ENCODE results near the gene SLC25A33.

Gene SLC25A33

DNA sequence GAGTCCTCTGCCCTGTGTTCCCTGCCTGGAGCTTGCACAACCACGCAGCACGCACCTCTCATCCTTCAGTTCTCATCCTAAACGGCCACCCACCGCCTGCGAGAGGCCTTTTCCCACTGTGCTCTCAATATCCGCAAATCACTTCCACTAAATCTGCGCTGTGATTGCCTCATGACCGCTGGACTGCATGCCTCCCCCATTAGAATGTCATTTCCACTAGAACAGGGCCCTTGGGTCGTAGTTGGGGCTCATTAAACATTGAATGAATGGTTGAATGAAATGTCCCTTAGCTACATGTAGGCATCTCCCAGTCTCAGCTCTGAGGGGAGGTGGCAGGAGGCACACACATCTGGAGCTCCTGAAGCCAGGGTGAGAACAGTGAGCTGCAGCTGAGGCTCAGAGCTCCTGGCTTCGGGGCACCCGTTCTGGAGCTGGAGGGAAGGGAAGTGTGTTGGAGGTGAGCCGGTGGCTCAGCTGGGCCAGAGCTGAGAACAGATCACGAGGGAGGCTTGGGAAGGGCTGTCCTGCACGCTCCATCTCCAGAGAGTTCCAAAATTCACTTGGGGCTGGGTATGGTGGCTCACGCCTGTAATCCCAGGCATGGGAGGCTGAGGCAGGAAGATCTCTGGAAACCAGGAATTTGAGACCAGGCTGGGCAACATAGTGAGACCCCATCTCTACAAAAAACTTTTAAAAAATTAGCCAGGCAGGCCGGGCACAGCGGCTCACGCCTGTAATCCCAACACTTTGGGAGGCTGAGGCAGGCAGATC lies 79.8 kb downstream of the SLC25A33 start (continued):
- TF ChIP-seq, protein P1, sequence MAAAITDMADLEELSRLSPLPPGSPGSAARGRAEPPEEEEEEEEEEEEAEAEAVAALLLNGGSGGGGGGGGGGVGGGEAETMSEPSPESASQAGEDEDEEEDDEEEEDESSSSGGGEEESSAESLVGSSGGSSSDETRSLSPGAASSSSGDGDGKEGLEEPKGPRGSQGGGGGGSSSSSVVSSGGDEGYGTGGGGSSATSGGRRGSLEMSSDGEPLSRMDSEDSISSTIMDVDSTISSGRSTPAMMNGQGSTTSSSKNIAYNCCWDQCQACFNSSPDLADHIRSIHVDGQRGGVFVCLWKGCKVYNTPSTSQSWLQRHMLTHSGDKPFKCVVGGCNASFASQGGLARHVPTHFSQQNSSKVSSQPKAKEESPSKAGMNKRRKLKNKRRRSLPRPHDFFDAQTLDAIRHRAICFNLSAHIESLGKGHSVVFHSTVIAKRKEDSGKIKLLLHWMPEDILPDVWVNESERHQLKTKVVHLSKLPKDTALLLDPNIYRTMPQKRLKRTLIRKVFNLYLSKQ (tag by site-specific recombination; IDR thresholded peaks at IDR 0.05; ENCODE audit: borderline replicate concordance), result no peak
- TF ChIP-seq, protein P2, sequence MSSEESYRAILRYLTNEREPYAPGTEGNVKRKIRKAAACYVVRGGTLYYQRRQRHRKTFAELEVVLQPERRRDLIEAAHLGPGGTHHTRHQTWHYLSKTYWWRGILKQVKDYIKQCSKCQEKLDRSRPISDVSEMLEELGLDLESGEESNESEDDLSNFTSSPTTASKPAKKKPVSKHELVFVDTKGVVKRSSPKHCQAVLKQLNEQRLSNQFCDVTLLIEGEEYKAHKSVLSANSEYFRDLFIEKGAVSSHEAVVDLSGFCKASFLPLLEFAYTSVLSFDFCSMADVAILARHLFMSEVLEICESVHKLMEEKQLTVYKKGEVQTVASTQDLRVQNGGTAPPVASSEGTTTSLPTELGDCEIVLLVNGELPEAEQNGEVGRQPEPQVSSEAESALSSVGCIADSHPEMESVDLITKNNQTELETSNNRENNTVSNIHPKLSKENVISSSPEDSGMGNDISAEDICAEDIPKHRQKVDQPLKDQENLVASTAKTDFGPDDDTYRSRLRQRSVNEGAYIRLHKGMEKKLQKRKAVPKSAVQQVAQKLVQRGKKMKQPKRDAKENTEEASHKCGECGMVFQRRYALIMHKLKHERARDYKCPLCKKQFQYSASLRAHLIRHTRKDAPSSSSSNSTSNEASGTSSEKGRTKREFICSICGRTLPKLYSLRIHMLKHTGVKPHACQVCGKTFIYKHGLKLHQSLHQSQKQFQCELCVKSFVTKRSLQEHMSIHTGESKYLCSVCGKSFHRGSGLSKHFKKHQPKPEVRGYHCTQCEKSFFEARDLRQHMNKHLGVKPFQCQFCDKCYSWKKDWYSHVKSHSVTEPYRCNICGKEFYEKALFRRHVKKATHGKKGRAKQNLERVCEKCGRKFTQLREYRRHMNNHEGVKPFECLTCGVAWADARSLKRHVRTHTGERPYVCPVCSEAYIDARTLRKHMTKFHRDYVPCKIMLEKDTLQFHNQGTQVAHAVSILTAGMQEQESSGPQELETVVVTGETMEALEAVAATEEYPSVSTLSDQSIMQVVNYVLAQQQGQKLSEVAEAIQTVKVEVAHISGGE (tag by site-specific recombination; conservative IDR thresholded peaks at IDR 0.05; ENCODE audit: low read depth), result no peak
- TF ChIP-seq, protein P3, sequence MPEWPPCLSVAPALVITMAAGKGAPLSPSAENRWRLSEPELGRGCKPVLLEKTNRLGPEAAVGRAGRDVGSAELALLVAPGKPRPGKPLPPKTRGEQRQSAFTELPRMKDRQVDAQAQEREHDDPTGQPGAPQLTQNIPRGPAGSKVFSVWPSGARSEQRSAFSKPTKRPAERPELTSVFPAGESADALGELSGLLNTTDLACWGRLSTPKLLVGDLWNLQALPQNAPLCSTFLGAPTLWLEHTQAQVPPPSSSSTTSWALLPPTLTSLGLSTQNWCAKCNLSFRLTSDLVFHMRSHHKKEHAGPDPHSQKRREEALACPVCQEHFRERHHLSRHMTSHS (tag by site-specific recombination; IDR thresholded peaks at IDR 0.05), result no peak

DNA sequence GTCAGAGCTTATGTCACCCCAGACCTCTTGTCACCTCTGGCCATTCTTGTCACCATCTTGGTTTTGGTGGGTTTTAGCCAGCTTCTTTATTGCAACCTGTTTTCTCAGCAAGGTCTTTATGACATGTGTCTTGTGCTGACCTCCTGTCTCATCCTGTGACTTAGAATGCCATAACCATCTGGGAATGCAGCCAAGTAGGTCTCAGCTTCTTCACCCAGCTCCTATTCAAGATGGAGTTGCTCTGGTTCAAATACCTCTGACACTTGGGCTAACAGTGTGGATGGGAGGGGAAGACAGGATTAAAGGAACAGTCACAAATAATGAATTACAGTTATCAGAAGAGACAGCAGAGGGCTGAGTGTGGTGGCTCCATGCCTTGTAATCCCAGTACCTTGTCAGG lies 81.8 kb downstream of the SLC25A33 start:
- Histone ChIP-seq H3K27ac (ENCODE audit: extremely low read depth, low read depth, low read length) (no peak overlapping the region), H3K4me3 (ENCODE audit: low read depth, low read length) (no peak overlapping the region), H3K4me1 (ENCODE audit: control insufficient read depth, insufficient read depth, low read length) (no peaks in the 10 kb centered on the region), H3K36me3 (ENCODE audit: control insufficient read depth in 2 of 2, insufficient read depth in 1 of 2, low read length in 2 of 2) (no peaks in the 10 kb centered on the region), H3K9me3 (ENCODE audit: control insufficient read depth, insufficient read depth, low read depth, low read length) (no peaks in the 10 kb centered on the region)
- CTCF ChIA-PET, result no interaction called here
- POLR2A ChIA-PET, result interaction anchor here (1.0 kb wide), 1 partner anchor 25 kb away, joined by 5 read pairs; no protein-coding TSS in a partner anchor
- TF ChIP-seq ZNF660 (tag by site-specific recombination; IDR thresholded peaks at IDR 0.05) (no peak), REPIN1 (tag by site-specific recombination; IDR thresholded peaks at IDR 0.05; ENCODE audit: low read depth) (no peak), ZNF223 (tag by site-specific recombination; IDR thresholded peaks at IDR 0.05) (no peak), ZNF600 (tag by site-specific recombination; IDR thresholded peaks at IDR 0.05) (no peak), ZNF248 (tag by site-specific recombination; IDR thresholded peaks at IDR 0.05) (no peak), SETDB1 (IDR thresholded peaks at IDR 0.05; ENCODE audit: insufficient read length, low read length) (no peak), ZNF146 (tag by site-specific recombination; IDR thresholded peaks at IDR 0.05) (no peak), ZNF48 (tag by site-specific recombination; IDR thresholded peaks at IDR 0.05) (no peak), SP7 (tag by site-specific recombination; IDR thresholded peaks at IDR 0.05) (no peak), ZNF394 (tag by site-specific recombination; IDR thresholded peaks at IDR 0.05; ENCODE audit: borderline replicate concordance) (no peak), ZNF140 (tag by site-specific recombination; IDR thresholded peaks at IDR 0.05) (no peak), ZBTB20 (tag by site-specific recombination; IDR thresholded peaks at IDR 0.05) (no peak), FEZF1 (tag by site-specific recombination; IDR thresholded peaks at IDR 0.05) (no peak), ZNF10 (tag by site-specific recombination; IDR thresholded peaks at IDR 0.05) (no peak), ZNF121 (tag by site-specific recombination; IDR thresholded peaks at IDR 0.05) (no peak)
- TF ChIP-seq, protein P4, sequence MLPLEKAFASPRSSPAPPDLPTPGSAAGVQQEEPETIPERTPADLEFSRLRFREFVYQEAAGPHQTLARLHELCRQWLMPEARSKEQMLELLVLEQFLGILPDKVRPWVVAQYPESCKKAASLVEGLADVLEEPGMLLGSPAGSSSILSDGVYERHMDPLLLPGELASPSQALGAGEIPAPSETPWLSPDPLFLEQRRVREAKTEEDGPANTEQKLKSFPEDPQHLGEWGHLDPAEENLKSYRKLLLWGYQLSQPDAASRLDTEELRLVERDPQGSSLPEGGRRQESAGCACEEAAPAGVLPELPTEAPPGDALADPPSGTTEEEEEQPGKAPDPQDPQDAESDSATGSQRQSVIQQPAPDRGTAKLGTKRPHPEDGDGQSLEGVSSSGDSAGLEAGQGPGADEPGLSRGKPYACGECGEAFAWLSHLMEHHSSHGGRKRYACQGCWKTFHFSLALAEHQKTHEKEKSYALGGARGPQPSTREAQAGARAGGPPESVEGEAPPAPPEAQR (tag by site-specific recombination; IDR thresholded peaks at IDR 0.05), result no peak
- TF ChIP-seq, protein P3 (tag by site-specific recombination; IDR thresholded peaks at IDR 0.05), result no peak
- TF ChIP-seq, protein P5, sequence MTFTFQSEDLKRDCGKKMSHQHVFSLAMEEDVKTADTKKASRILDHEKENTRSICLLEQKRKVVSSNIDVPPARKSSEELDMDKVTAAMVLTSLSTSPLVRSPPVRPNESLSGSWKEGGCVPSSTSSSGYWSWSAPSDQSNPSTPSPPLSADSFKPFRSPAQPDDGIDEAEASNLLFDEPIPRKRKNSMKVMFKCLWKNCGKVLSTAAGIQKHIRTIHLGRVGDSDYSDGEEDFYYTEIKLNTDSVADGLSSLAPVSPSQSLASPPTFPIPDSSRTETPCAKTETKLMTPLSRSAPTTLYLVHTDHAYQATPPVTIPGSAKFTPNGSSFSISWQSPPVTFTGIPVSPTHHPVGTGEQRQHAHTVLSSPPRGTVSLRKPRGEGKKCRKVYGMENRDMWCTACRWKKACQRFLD (tag by site-specific recombination; IDR thresholded peaks at IDR 0.05), result no peak

Measured in HEK293 (cell line).